HG02943 (cell line): ENCODE data around the gene EXOC4.

Experiments
- ATAC-seq: cut with Tn5 transposase; IDR thresholded peaks from one replicate; pipeline ENCODE4 v1.9.1; 2021; ENCODE audit warnings: mild to moderate bottlenecking, low read depth, moderate library complexity; ENCODE audit not compliant: unreplicated experiment

The EXOC4 gene

DNA sequence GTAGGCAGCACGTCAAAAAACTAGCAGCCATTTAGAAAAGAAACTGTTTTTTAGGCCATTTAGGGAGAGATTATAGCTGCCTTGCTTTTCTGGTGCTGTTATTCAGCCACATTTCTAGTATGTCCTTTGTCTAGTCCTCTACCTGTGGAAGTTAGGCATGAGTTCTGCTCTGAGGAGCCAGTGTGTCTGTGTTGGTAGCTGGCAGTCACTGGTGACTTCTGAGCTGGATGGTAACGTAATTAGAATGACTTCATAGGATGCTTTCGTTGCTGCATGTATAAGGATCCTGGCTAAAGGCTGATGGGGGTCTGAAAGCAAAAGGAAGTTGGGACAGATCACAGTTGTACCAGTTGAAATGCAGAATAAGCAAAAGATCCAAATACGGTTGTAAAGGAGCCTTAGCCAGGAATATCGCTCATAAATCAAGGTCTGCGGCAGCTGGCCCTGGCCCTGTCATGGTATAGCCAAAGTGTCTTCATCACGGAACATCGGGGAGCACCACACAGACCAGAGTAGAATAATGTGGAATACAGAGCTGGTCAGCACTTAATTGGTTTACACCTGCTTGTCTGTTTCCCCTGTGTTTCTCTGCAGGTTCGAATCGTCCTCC is 226.7 kb downstream of the EXOC4 start:
- ATAC-seq, result no peak

DNA sequence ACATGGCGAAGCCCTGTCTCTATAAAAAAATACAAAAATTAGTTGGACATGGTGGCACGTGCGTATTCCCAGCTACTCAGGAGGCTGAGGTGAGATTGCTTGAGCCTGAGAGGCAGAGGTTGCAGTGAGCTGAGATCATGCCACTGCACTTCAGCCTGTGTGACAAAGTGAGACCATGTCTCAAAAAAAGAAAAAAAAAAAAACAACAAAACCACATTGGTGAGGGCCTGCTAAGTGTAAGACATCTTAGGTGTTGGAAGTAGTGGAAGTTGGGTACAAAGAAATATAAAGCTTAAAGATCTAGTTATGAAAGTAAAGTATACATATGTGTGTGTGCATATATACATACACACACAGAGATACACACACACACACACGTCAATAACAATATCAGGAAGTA is 228.0 kb downstream of the EXOC4 start:
- ATAC-seq, result no peak

DNA sequence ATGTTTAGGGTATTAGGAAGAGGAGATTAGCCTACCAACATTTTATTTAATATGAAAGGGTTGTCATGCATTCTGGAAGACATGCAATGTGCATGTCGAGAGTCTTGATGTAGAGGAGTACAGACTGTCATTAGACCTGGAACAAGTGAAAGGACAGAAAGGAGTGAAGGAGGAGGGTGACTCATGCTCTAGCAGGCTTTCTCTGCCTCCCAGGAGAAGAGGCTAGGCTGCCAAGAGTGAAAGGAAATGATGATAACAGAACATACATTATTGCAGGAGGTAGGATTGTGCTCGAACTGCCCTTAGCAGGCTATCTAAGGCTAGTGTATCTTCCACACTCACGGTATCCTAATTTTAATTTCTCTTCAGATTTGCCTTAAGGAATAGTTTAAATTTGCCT is 228.8 kb downstream of the EXOC4 start:
- no peak for ATAC-seq

DNA sequence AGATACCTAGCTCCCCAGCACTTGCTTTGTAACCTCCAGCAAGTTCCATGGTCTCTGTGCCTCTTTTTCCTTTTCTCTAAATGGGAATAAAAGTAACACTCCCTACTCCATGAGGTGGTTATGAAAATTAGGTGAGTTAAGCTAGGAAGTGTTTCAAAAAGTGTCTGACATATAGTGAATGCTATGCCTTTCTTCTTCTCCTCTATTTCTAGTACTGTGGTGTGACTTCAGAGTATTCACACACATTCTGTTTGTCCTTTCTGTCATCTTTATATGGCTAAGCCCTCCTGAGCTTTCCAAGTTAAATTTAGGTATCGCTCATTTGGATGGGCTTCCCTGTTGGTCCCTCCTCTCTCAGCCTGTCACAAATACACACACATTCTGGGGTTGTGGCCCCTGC is 229.7 kb downstream of the EXOC4 start:
- no peak for ATAC-seq

DNA sequence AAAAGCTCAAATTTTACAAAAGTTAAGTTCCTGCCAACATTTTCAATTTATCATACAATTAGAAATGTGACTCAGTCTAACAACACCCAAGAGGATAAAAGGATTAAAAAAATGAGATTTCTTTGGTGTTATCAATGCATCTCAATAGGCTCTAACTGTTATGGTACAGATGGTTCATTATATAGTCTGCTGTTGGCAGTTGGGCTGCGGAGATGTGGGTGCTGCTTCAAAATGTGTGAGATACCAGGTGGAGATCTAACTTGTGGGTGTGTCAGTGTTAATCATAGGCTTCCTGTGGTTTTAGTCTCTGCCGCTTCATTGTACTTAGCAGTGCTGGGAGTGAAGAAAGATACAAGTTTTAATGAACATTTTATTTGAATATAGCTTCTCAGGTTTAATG is 231.2 kb downstream of the EXOC4 start:
- ATAC-seq, result no peak

DNA sequence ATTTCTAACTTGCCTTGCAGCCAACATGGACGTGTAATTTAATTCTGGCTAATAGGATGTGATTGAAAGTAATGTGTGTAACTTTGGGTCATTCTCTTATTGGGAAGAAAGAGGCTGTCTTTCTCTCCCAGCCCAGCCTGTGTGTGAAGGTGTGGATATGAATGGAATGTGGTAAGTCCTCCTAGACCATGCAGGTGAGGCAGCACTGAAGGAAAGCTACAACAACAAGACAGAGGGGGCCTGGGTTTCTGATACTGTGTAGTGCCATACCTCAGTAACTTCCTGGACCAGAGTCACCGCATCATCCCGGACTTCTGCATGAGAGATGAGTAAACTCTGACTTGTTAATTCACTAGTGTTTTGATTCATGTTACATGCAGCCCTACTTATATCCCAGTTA is 237.0 kb downstream of the EXOC4 start:
- ATAC-seq, result no peak

DNA sequence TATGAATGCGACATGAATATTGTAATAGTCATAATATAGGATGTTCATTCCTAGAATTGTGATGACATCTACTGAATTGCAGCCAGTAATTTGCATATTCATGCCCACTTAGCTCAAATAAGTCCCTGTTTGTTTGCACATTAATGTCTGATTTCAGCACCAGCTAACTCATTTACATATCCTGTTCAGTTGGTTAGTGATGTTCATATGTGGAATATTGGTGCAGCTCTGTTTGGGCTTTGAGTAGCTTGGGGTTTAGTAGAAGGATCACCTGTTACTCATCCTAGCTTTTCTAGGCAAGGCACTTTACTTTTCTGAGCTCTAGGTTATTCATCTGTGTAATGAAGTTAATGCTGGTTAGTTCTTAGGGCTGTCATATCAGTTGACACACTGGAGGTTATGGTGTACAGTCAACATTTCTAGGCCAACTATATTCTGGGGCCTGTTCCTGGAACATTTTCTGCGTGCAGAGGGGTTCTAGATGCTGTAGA is 238.4 kb downstream of the EXOC4 start:
- no peak for ATAC-seq

DNA sequence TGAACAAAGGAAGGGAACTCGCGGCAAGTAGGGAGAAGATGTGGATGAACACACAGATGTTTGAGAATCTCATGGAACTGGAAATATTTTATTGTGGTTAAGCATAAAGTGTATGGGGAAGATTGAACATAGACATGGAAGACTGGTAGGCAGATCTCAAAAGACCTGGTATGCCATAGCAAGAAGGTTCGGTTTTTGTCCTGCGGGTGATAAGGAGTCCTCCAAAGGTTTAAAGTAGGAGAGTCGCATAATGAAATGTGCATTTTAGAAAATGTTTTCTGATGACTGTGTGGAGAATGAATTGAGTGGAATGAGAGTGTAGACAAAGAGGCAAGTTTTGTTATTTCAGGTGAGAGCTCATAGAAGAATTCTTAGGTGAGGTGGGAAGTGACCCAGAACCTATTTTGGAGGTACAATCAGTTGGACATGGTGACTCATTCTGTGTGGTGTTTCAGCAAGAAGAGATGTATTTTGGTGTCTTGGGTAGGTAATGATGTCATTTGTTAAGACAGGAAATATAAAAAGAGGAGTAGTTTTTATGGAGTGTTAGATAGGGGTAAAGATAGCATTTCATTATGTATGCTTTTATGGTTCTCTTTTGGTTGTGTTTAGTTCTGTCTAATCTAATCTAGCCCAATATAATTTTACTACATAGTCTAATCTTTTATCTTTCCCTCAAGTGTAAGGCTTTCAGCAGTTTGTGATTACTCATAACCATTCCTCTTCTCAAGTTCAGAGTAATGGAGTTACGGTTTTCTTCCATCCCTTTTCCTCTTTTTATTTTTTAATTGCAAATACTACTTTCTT is 239.2 kb downstream of the EXOC4 start:
- ATAC-seq, result no peak

DNA sequence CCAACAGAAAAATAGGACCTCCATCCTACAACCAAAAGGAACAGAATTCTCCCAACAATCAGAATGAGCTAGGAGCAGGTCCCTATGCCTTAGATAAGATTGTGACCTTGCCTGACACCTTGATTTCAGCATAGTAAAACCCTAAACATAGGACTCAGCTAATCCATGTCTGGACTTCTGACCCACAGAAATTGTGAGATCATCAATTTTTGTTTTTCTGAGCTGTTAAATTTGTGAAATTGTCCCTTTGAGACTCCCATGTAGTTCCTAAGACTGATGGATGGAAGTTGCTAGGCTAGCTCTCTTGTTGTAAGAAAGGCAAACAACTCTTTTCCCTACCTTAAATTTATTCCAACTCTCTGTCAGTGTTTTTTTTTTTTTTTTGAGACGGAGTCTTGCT is 244.2 kb downstream of the EXOC4 start:
- ATAC-seq, result no peak

DNA sequence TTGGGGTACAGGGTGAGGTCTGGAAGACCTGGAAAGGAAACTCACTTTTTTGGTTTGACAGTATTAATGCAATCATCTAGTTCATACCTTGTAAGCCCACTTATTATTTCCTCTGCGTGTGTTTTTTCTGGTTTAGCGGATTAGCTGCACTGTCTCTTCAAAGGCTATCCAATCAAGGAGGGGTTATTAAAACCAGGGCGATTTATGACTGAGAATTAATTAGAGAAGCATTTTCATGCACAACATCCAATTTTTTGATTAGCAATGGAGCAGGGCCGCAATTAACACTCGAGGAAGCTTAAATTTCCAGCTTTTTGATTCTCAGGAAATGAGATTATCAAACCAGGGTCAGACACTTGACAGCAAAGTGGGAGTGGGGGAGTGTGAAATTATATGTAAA is 248.9 kb downstream of the EXOC4 start:
- no peak for ATAC-seq

DNA sequence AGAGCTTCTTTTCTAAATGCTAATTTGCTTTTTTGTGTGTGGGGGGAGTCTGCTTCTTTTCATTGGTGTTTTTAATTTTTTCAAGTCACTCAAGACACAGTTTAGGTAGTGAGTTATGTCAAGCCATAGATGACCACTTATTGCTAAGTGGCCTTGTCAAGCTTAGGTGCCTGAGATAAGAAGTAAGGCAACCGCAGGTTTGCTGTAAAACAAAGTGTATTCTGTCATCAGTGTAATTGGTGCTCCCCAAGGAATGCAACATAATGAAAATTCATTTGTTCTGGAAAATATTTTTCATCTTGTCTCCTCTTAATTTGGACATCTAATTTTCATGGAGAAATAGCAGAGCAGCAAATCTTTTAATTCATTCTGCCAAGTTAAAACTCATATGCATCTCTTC is 249.6 kb downstream of the EXOC4 start:
- ATAC-seq, result no peak

DNA sequence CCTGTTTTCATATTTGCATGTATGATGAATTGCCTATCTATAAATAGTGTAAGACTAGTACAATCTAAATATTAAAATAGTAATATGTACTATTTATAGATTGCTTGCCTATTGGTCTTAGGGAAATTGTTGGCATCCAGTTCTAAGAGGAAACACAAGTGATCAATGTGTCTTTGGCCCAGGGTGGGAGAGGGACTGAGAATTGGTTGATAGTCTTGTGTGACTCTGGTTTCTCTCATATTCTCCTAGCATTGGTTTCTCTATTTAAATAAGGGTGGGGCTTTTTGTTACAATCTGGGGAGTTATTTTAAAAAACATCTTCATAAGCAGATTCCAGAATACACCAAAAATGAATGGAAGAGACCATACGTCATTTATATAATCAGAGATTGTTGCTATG is 250.1 kb downstream of the EXOC4 start:
- ATAC-seq, result no peak

DNA sequence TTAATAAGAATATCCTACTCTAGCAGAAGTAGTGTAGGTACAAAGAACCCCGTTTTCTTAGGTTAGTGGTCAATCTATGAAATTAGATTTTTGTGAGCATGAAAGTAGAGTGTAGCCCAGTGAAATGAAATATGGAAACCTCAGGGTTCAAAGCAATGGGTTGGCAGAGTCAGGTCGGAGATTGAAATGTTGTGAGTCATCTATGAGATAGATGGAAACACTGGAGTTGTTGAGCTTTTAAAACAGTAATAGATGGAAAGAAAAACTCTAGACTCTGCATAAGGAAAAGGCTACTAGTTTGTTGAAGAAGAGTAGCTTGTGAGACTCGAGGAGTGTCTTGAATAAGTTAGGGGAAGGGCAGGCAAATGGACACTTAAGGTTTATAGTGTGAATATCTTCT is 251.9 kb downstream of the EXOC4 start:
- no peak for ATAC-seq

DNA sequence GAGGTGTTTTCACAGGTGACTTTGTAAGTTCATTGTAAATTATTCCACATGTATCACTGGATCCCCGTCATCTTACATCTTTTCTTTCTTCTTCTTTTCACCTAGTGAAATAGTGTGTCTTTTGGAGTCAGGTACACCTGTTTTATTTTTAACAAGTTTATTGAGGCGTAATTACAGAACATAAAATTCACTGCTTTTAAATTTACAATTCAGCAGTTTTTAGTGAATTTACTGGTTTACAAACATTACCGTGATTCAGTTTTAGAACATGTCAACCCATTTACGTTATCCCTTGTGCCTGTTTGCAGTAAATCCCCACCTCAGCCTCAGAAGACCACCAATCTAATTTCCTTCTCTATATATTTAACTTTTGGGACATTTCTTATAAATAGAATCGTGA is 256.9 kb downstream of the EXOC4 start:
- ATAC-seq, result no peak

DNA sequence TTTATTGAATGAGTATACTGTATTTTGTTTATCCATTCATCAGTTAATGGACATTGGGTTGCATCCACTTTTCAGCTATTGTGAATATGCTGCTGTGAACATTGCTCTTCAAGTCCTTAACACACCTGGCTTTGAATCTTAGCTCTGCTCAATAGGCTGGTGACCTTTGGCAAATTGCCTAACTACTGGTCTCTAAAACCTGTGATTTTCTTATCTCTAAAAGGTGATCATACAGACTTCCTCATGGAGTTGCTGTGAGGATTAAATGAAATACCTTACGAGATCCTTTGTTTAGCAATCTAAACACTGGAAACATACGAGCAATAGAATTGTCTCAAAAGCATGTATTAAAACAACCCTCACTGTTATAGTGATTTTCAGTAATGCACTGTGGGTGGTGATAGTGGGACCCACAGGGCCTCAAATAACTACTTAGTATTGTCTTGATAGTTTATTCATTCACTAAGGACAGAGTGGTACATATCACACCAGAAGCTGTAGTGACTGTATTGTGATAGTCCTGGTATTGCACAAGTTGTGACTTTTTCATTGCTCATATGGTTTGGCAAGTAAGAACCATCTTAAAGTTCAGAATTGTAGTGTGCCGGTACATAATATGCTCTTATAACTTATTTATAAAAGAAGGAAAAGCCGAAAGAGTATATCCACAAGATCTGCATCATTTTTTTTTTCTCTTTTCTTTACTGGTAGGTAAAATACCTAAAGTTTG is 257.6 kb downstream of the EXOC4 start:
- ATAC-seq, result no peak

DNA sequence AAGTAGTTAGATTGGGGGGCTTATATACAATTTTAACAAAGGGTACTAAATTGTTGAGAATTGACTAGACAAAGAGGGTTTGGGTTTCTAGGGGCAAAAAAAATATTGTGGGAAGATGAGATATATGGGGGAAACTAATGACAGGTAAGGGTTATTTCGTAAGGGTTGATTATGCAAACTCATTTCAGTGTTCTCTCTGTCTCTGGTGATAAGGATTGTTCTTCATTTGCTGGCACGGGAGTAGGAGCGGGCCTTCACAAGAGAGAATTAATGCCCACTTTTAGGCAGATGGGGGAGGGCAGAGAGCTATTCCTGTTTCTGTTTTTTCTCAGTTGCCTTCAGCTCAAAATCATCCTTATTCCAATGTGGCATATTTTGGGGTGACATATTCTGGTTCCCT is 258.4 kb downstream of the EXOC4 start:
- no peak for ATAC-seq

DNA sequence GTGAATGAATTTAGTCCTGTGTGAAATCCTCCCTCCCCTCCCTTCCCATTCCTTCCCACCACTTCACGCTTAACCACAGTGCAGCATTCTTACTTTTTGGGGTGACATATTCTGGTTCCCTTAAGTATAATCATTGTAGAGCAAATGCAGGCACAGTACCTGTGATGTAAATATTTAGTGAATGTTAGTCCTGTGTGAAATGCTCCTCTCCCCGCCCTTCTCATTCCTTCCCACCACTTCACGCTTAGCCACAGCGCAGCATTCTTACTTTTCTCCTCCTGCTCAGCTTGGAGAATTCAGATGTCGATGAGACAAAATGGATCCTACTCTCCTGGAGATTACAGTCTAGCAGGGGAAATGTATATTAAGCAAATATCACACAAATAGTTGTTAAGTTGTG is 258.8 kb downstream of the EXOC4 start:
- ATAC-seq, result no peak

DNA sequence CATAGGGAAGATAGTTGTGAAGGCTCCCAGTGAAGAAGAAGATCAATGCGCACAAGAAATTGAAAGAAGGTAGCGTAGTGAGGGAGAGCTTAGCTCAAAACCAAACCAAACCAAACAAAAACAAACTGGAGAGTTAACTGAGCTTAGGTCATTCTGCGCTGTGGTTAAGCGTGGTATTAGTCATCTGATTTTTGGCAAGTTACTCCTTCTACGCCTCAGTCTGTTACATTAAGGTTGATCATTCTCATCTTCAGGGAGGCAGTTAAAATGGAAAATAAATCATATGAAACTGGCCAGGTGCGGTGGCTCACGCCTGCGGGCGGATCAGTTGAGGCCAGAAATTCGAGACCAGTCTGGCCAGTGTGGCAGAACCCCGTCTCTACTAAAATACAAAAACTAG is 259.7 kb downstream of the EXOC4 start:
- no peak for ATAC-seq

DNA sequence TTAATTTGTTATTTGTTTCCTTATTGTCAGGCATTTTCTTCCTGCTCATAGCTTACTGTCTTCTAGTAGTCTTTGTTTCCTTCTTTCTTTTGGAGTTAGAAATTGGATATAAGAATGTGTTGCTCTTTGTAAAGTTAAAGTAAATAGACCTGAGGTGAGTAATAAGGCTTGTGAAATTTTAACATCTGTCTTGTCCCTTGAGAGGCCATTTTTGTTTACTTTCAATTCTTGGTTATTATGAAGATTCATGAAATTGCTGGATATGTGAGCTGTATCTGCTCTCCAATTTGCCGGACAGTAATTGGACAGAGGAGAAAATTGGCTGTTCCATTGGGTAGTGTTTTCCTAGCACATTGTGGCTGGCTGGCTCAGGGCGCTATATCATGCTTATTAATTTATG is 260.7 kb downstream of the EXOC4 start:
- no peak for ATAC-seq

DNA sequence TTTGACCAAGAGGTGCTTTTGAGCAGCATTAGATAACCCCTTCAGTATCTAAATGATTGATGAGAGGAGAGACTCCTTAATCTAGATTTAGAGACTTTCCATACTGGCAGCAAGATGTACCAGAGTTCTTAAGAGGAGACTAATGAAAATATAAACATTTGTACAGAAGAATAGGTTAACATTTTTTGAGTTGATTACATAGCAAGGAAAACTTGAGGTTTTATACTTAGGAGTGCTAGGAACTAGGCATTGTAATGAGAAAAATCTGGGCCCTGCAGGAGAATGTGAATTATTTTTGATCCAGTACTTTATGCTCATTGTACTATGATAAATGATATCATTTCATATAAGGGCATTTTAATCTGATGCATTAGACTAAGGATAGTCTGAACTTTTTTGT is 261.7 kb downstream of the EXOC4 start:
- no peak for ATAC-seq

DNA sequence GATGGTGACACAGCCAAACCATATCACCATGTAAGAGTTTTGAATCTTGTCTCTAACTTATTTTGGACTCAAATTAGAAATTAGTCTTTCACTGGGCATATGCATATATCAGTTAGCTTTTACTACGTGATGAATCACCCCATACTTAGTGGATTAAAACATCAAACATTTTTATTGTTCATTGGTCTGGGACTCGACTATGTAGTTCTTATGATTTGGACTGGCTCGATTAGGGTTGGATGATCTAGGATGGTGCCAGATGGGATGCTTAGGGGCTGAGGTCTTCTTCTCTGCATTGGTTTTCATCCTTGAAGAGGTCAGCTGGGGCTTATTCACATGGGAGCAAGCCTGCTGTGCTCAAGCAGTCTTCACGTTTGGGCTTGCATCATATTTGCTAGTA is 264.9 kb downstream of the EXOC4 start:
- no peak for ATAC-seq

DNA sequence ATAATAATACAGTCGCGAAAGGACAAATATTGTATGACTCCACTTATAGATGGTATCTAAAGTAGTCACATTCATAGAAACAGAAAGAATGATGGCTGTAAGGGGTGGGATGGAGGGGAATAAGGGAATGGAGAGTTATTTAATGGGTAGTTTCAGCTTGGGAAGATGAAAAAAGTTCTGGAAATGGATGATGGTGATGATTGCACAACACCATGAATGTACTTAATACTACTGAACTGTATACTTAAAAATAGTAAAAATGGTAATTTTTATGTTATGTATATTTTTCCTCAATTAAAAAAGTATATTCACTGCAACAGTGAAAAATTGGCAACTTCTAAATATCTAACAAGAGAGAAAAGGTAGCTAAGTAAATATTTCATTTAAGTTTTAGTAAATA is 265.8 kb downstream of the EXOC4 start:
- ATAC-seq, result no peak
